ENCODE results near the gene ADH6. TPM values are rescaled to one million over a fixed set of nuclear protein-coding genes. Genes with fewer than 3 reads are reported as not detected.

The ADH6 gene
- total and polyA plus RNA-seq, 2 of the 8 experiments (the other 6 are each of a cell fraction or from before 2014, with no cell fraction given), result not detected

- TF ChIP-seq POU5F1 (IDR thresholded peaks at IDR 0.05; ENCODE audit: low read depth, low read length) (no peak), SP2 (IDR thresholded peaks at IDR 0.05; ENCODE audit: low read length) (no peak), JUN (IDR thresholded peaks at IDR 0.05; ENCODE audit: low read depth, low read length) (no peak), CBX8 (IDR thresholded peaks at IDR 0.05; ENCODE audit: borderline replicate concordance, low read depth, low read length) (no peak), ATF3 (IDR thresholded peaks at IDR 0.05; ENCODE audit: insufficient read depth, low read depth, low read length) (no peak), ZNF274 (IDR thresholded peaks at IDR 0.05; ENCODE audit: borderline replicate concordance, extremely low read depth, low read length) (no peak), CEBPB (IDR thresholded peaks at IDR 0.05; ENCODE audit: low read depth, low read length) (no peak), SAP30 (IDR thresholded peaks at IDR 0.05; ENCODE audit: insufficient read depth, insufficient replicate concordance, low read length) (no peak), KDM4A (IDR thresholded peaks at IDR 0.05; ENCODE audit: low read depth, low read length, severe bottlenecking) (no peak)
- Histone ChIP-seq H3K23ac (ENCODE audit: insufficient read length) (no peak overlapping the region), H2BK120ac (replicated peaks; ENCODE audit: low read depth, low read length) (no peak overlapping the region), H3K79me2 (ENCODE audit: control insufficient read depth in 1 of 2, insufficient read depth in 2 of 2, low read length in 2 of 2) (no peaks in the 10 kb centered on the region), H3K9ac (replicated peaks in 1 of 4; ENCODE audit: extremely low read depth in 1 of 4, low read depth in 3 of 4, low read length in 3 of 4) (no peak overlapping the region), H4K5ac (ENCODE audit: insufficient read length, low read depth, low read length) (no peak overlapping the region), H4K20me1 (replicated peaks in 1 of 2; ENCODE audit: control insufficient read depth in 1 of 2, insufficient read depth in 2 of 2, low read length in 2 of 2) (no peaks in the 10 kb centered on the region), H3K9me3 (ENCODE audit: insufficient read depth in 2 of 2, low read depth in 1 of 2, low read length in 1 of 2) (peaks cover 0 to under 1% of the 10 kb centered on the region in 2 experiments; a peak in 1 of 4 replicates), H3K4me1 (replicated peaks in 1 of 4; ENCODE audit: control insufficient read depth in 3 of 4, insufficient read depth in 4 of 4, low read length in 3 of 4) (no peaks in the 10 kb centered on the region), H3K4me3 (ENCODE audit: extremely low read depth in 1 of 4, insufficient read depth in 2 of 4, low read depth in 3 of 4, low read length in 4 of 4) (no peak overlapping the region), H2BK15ac (ENCODE audit: low read length) (no peak overlapping the region), H3K27ac (ENCODE audit: low read depth, low read length) (no peak overlapping the region), H3K14ac (ENCODE audit: insufficient read length) (no peak overlapping the region), H3K27me3 (replicated peaks in 1 of 4; ENCODE audit: control insufficient read depth in 3 of 4, extremely low read depth in 1 of 4, insufficient read depth in 3 of 4, low read length in 3 of 4) (no peaks in the 10 kb centered on the region), H3K23me2 (ENCODE audit: low read depth, low read length) (no peaks in the 10 kb centered on the region), H3K56ac (replicated peaks; ENCODE audit: insufficient read length, low read depth, low read length) (no peak overlapping the region), H4K91ac (replicated peaks; ENCODE audit: insufficient read length, low read length) (no peak overlapping the region), H3K18ac (ENCODE audit: extremely low read depth, low read length) (no peak overlapping the region), H3K4ac (replicated peaks; ENCODE audit: insufficient read length, low read depth, low read length) (no peak overlapping the region), H3K4me2 (ENCODE audit: insufficient read depth in 1 of 2, low read depth in 2 of 2, low read length in 2 of 2) (no peak overlapping the region), H2AFZ (ENCODE audit: low read length) (no peak overlapping the region), H2BK5ac (ENCODE audit: low read depth, low read length) (no peak overlapping the region), H2BK20ac (ENCODE audit: low read length) (no peak overlapping the region), H3K36me3 (ENCODE audit: control insufficient read depth in 2 of 4, insufficient read depth in 4 of 4, low read length in 3 of 4) (no peaks in the 10 kb centered on the region), H4K8ac (ENCODE audit: extremely low read depth, insufficient read depth, low read length) (no peak overlapping the region), H3K79me1 (ENCODE audit: low read depth, low read length) (no peaks in the 10 kb centered on the region), H2AK5ac (ENCODE audit: low read depth, low read length) (no peak overlapping the region), H2BK12ac (ENCODE audit: low read depth, low read length) (no peak overlapping the region)
- FAIRE-seq, result no peak
- ChIA-PET POLR2A (ENCODE audit: partially characterized antibody) (no interaction called here), CTCF (ENCODE audit: partially characterized antibody) (interaction anchor here (0.8 kb wide), 1 partner anchor 105 kb away, joined by 3 read pairs; no protein-coding TSS in a partner anchor)
- DNase-seq (ENCODE audit: low read depth in 1 of 2, low spot score in 2 of 2), result no peak
Observed at GRCh38 chr4:99264927-99265326, 45.9 kb upstream of the ADH6 start.
